ENCODE results near the gene CHD1.

GRCh38 chr5:98844865-98845264, 83.9 kb downstream of the CHD1 start:
- TF ChIP-seq CTCF (IDR thresholded peaks at IDR 0.05) (no peak), POLR2A (IDR thresholded peaks at IDR 0.05) (no peak)
